GM21423 (cell line): ENCODE data around the gene PTGIS.
"Not testable (repeated sequence)": the region's sequence is repeated elsewhere in the genome, so short reads cannot be mapped to it uniquely, and the experiment has no call there.

Experiments
- ATAC-seq: cut with Tn5 transposase; IDR thresholded peaks from one replicate; pipeline ENCODE4 v1.9.1; 2021; ENCODE audit warnings: mild to moderate bottlenecking, moderate library complexity; ENCODE audit not compliant: unreplicated experiment

Gene PTGIS

DNA sequence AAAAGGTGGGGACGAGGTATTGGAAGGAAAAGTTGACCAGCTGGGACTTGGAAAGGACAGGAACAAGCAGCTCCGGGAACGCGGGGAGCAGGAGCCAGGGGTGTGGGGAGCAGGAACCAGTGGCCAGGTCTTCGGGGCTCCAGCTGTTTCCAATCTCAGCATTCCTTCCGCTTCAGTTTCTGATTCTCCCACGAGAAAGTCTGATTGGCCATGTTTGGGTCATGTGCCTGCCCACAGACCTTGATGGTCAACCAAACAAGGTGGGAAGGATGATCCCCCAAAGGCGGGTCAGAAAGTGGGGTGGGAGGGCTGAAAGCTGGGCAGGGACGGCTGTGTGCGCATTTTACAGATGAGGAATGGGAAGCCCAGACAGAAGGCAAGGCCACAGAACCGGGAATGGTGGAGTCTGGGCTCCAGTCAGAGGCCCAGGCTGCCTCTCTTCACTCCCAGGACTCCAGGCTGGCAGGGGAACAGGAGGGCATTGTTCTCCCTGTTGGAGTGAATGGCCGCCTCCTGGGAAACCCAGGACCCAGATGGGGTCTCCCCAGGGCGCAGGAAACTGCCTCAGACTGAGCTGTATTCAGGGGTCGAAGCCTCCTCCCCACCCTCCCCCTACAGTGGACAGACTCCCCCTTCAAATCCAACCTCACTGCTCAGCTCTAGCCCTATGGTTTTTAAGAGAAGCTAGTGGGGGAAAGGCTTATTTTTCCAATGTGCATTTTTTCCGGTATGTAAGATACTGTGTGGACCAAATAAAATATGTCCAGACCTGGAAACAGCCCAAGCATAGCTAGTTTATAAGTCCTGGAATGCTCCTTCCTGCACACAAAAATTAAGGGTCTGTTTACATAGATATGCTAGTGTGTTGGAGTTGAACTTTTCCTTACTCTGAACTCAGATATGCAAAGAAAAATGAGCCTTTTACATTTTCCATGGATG is 12.2 kb upstream of the PTGIS start:
- no peak for ATAC-seq

GRCh38 chr20:49579195-49579594 is 11.3 kb upstream of the PTGIS start:
- ATAC-seq: no peak

DNA sequence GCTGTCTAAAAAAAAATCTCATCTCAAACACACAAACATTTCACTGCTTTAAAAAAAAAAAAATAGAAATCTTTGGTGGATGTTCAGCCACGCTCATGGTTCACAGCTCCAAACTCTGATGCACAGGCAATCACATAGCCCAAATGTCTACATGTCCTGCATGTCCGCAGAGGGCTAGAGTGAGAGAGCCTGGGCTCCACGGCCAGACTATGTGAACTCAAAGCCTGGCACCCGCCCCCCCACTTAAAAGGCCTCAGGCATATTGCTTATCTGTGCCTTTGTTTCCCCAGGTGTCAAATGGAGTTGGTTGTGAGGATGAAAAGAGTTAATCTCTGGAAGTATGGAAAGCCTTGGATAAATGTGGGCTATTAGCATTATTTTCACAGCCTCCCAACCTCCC is 10.5 kb upstream of the PTGIS start:
- no peak for ATAC-seq

DNA sequence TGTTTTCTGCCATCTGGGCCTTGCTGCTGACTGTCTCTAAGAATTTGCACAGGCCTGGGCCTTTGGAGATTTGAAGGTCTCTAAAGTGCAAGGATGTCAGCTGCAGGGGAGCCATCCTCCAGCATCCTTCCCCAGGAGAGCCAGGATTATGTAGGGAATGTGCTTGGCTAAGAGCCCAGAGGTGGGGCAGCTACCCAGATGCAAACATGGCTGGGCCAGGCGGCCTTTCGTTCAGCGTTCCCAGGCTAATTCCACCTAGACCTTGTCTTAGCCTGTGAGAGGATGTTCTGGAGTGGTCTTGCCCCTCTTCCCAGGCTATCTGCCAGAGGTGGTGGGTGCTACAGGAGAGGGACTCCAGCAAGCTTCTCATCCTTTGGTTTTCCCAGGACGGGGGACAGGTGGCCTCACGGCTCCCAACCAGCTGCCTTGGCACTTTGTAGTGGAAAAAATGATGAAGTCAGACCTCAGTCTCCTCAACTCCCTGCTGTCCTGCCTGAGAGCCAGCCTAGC is 7.7 kb upstream of the PTGIS start:
- ATAC-seq: no peak

DNA sequence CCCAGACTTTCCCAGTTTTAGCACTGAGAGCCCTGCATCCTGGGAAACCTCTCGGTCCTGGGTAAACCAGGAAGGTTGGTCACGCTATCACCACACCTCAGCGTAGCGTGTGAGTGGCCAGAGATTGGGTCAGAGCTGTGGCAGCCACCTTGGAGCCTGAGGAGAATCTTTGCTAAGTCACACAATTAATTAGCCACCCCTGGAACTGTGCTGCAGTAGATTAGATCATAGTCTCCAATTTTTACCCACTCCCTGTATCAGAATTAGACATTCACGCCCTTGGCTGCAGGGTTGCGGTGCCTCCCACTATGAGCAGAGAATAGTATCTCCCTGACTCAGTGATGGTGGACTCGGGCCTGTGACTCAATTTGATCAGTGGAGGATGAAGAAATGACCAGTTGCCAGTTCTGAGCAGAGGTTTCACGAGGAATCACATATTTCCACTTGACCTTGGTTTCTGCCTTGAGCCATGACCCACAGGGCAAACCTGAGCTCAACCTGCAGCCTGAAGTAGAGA is 6.0 kb upstream of the PTGIS start:
- ATAC-seq: no peak

DNA sequence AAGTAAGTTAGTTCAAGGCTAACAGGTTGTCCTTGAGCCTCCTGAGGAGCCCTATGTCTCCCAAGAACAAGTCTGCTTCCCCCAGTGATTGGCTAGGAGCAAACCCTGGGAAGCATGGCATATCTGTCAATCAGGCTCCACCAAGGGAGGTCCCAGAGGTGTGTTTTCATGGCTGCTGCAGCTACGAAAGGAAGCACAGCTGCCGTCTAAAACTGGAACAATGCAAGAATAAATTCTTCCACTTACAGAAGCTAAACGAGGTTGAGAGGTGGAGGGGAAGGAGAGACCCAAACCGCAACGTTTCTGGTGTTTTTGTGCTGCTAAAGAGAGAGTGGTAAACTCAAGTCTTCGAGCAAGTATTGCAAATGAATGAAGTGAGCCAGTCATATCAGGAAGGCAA is 4.9 kb upstream of the PTGIS start:
- no peak for ATAC-seq

- ATAC-seq: no peak
These were observed 3.6 kb upstream of the PTGIS start for GRCh38 chr20:49571553-49571835.

GRCh38 chr20:49570828-49571552 is 3.1 kb upstream of the PTGIS start:
- ATAC-seq: no peak

DNA sequence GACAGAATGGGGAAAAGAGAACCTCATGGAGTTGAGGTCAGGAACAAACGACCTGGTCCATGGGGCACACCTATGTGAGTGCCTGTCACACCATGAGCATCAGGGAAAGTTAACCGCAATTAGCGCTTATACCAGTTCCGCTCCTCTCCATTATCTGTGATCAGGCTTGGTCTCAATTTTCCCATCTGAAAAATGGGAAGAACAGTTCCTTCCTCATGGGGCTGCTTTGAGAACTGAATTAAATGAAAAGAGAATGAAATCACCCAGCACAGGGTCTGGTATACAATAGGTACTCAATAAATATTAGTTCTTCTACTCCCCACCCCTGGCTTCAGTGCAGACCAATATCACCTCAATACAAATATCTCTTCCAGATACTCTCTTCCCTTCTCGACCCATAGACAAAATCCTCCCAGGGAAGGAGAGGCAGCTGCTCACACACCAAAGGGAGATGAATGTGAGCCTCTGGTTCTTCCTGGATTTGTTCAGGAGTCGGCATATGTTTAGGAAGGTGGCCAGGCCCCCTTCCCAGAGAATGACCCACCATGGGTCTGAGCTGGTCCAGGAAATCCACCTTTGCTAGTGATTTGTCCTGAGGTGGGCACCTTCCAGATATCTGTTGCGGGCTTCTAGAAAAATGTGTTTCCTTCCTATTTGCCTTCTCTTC is 2.4 kb upstream of the PTGIS start:
- no peak for ATAC-seq

- no peak for ATAC-seq
These were observed 1.6 kb upstream of the PTGIS start for GRCh38 chr20:49569411-49570115.

- no peak for ATAC-seq
These were observed 578 bp upstream of the PTGIS start for GRCh38 chr20:49568278-49569151.

DNA sequence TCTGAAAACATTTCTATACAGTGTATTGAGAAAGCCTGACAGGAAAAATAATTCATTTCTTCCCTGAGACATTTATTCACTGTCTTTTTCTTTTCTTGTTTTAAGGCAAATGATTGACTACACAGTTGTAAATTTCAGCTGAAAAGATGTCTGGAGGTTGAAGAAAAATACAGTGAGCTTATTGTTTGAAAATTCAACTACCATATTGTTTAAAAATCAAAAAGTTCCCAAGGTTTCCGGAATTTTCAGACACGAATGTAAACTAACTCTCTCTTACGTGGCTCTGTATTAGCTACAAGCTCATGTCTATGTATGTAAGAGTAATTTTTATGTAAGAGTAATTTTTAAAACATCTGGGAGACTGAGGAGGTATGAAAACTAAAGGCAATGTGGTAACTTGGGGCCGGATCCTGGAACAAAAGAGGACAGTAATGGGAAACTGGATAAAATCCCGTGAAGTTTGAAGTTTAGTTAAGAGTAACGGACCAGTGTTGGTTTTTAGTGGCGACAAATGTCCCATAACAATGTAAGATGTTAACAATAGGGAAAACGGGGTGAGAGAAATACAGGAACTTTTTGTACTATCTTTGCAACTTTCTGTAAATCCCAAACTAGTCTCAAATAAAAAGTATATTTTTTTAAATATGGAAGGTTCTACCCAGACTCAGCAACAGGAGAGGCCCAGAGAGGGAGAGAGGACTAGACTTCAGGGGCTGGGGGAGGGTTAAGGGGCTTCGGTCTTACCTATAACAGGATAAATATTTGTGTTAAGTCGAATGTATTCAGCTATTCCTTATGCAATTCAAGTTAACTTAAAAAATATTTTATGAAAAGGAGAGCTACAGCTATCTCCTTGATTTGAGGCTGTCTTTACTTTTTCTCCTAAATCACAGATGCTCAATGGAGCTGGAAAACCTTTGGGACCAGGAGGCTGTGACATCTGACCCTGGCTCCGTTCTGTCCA is 1.3 kb downstream of the PTGIS start:
- no peak for ATAC-seq

DNA sequence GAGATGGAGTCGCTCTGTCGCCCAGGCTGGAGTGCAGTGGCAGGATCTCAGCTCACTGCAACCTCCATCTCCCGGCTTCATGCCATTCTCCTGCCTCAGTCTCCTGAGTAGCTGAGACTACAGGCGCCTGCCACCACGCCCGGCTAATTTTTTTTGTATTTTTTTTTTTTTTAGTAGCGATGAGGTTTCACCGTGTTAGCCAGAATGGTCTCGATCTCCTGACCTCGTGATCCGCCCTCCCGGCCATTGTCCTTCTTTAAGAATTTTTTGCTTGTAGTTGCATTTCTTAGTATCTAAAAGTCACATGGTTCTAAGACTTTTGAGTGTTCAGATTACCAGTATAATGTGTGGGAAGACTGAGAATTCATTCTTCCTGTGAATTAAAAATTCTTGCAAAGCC is 2.9 kb downstream of the PTGIS start:
- ATAC-seq: not testable (repeated sequence)

- no peak for ATAC-seq
These were observed 4.6 kb downstream of the PTGIS start for GRCh38 chr20:49563015-49563980.

DNA sequence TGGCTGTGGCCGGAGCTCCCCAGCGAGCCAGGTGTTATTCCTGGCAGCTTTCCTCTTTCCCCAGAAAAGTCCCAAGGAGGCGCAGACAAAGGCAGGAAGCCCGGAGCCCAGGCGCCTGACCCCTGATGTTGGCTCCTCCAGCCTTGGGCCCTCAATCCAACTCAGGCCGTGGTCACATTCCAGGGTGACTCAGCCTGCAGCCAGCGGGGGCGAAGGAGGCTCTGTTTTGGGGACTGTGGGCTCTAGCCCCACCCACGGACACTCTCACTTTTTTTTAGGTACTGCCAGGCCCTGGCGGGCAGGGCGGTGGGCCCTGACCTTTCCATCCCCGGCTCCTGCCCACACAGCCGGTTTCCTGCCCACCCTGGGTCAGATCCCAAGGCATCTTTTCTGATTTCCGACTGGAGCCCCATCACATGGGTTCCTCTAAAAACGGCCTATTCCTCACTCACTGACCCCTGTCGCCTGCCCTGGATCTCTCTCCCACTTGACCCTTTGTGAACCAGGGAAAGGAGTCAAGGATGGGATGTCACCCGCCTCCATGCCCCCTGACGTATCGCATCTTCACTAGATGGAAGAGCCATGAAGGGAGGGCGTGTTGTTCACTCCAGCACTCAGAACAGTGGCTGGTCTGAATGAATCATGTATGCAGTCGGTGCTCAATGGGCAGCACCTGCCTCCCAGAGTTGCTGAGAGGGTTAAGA is 5.5 kb downstream of the PTGIS start:
- ATAC-seq: no peak

DNA sequence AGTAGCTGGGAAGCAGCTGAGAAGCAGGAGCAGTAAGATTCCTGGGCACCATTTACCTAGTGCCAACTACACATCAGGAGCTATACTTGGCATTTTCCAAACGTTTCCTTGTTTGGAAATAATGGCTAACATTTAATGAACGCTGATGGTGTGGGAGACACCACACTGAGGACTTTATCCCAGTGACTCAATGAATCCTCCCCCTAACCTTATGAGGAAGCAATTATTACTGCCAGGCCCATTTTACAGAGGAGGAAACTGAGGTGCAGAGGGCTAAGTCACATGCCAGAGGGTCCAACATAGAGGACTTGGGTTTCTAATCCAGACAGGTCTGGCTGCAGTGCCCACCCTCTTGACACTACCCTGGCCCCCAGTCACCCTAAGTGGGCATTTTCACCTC is 6.1 kb downstream of the PTGIS start:
- no peak for ATAC-seq

DNA sequence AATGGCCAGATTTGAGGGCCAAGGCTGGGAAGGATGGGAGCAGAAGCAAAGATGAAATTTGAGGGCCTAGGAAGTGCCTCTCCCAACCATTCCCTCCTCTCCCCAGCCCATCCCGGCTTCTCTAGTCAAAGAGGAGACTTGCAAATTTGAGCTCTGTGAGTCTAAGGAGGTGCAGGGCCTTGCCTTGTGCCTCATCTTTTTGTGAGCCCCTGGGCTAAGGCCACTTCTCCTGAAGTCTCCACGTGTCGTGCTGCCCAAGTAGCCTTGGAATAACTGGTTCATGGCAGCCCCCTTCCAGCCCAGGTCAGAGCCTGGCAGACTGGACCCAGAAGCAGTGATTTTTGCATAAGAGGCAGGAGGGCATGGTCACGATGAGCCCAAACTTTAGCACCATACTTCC is 6.7 kb downstream of the PTGIS start:
- no peak for ATAC-seq
